Duodenal mucosa (tissue), 2 donors: ENCODE measurements around the gene DPP10.
"Not testable (repeated sequence)": the region's sequence is repeated elsewhere in the genome, so short reads cannot be mapped to it uniquely, and the experiment has no call there.

Experiments used
- H3K27ac ChIP-seq: one replicate; pipeline ENCODE4 v1.7.0; 2013; ENCODE audit warnings: low read depth, low read length
- H3K27me3 ChIP-seq, 2 donors: one replicate each; pipeline ENCODE4 v1.7.0; 2013; ENCODE audit warnings: low read length in 2 of 2, control low read depth in 1 of 2; ENCODE audit not compliant: insufficient read depth in 2 of 2, control insufficient read depth in 1 of 2
- H3K36me3 ChIP-seq, 2 donors: one replicate each; pipeline ENCODE4 v1.7.0; 2013; ENCODE audit warnings: low read length in 2 of 2, control low read depth in 1 of 2; ENCODE audit not compliant: insufficient read depth in 2 of 2, control insufficient read depth in 1 of 2
- H3K4me1 ChIP-seq, 2 donors: one replicate each; pipeline ENCODE4 v1.7.0; 2013; ENCODE audit warnings: low read length in 2 of 2, control low read depth in 1 of 2; ENCODE audit not compliant: insufficient read depth in 2 of 2, control insufficient read depth in 1 of 2
- H3K4me3 ChIP-seq, 2 donors: one replicate each; pipeline ENCODE4 v1.7.0; 2013; ENCODE audit warnings: low read length in 2 of 2, low read depth in 1 of 2
- H3K9ac ChIP-seq, 2 donors: one replicate each; pipeline ENCODE4 v1.7.0; 2013; ENCODE audit warnings: low read length in 2 of 2, low read depth in 1 of 2
- H3K9me3 ChIP-seq, 2 donors: one replicate each; pipeline ENCODE4 v1.7.0; 2013; ENCODE audit warnings: low read length in 2 of 2, control low read depth in 1 of 2; ENCODE audit not compliant: control insufficient read depth in 1 of 2

DPP10 gene

DNA sequence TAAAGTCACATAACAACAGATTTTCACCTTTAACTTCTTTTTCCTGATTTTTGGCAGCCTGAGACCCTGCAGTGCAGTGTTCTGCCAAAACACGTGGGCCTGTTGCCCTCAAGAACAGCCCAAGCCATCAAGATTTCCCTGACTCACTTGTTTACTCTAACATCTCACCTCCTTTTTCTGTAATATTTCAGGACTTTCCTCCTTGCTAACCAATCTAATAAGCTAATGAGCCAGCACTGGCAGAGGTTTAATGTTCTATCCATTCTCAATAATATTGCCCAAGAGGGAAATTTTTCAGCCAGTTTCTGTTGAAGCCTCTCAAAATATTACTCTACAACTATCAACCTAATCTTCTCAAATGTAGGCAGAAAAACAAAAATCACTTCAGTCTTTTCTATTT, 635.2 kb downstream of the DPP10 start:
- H3K27ac ChIP-seq = no peak overlapping the region
- H3K4me1 ChIP-seq = no peaks in the 10 kb centered on the region
- no peaks in the 10 kb centered on the region for H3K9me3 ChIP-seq
- H3K9ac ChIP-seq = no peak overlapping the region
- H3K36me3 ChIP-seq = no peaks in the 10 kb centered on the region
- no peak overlapping the region for H3K4me3 ChIP-seq
- no peaks in the 10 kb centered on the region for H3K27me3 ChIP-seq

DNA sequence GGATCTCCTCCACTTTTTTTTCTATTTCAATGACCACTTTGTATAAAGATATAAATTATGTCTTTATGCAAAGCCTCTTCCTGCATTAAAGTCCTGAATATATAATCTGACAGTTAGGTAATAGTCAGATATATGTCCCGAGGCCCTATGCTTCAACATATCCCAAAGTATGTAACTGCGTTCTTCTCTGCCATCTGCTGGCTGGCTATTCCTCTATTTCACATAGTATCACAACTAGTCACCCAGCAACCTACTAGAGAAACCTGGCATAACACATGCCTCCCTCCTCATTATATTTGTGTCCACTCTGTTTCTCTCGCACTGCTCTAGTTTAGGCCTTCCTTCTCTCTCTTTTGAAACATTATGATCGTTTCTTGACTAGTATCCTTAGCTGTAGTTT, 640.8 kb downstream of the DPP10 start:
- Histone ChIP-seq H3K4me1 (no peaks in the 10 kb centered on the region), H3K27me3 (no peaks in the 10 kb centered on the region), H3K27ac (no peak overlapping the region), H3K4me3 (no peak overlapping the region), H3K36me3 (no peaks in the 10 kb centered on the region), H3K9ac (no peak overlapping the region), H3K9me3 (no peaks in the 10 kb centered on the region)

DNA sequence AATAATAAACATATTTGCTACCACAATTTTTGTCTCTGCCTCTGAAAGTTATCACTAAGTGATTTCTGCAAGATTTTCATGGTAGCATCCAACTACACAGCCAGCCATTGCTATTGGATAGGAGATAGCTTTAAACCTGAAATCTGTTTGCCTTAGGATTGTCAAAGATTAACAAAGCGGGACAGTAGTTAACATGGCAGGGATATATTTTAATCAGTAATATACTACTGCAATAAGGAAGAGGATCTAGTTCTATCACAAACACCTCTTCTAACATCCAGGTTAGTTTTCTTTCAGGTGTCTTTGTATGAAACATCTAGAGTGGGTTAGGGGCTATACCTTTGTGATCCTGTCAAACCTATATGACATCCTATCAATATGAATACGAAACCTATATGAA, 641.3 kb downstream of the DPP10 start:
- Histone ChIP-seq H3K27me3 (no peaks in the 10 kb centered on the region), H3K27ac (no peak overlapping the region), H3K36me3 (no peaks in the 10 kb centered on the region), H3K4me3 (no peak overlapping the region), H3K9me3 (no peaks in the 10 kb centered on the region), H3K9ac (no peak overlapping the region), H3K4me1 (no peaks in the 10 kb centered on the region)

DNA sequence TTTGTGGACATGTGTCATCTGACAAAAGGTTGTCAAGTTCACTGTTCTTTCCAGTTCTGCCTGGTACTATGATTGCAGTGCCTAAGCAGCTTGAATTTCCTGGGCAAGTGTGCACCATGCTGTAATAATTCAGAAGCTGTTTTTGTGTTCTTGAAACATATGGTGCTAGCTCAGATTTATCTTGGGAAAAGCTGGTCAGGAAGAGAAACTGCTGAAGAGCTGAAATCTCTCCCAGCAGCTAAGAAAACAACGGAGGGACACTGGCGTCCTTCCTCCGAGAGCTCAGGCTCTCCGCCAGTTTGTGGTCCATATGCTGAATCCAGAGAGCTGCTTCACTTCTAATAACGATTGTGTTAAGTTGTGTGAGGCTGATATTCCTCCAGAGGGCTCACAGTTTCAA, 642.0 kb downstream of the DPP10 start:
- Histone ChIP-seq H3K9ac (no peak overlapping the region), H3K9me3 (peaks cover 0 to 3% of the 10 kb centered on the region in 2 donors), H3K27ac (no peak overlapping the region), H3K36me3 (no peaks in the 10 kb centered on the region), H3K4me1 (no peaks in the 10 kb centered on the region), H3K27me3 (no peaks in the 10 kb centered on the region), H3K4me3 (no peak overlapping the region)

DNA sequence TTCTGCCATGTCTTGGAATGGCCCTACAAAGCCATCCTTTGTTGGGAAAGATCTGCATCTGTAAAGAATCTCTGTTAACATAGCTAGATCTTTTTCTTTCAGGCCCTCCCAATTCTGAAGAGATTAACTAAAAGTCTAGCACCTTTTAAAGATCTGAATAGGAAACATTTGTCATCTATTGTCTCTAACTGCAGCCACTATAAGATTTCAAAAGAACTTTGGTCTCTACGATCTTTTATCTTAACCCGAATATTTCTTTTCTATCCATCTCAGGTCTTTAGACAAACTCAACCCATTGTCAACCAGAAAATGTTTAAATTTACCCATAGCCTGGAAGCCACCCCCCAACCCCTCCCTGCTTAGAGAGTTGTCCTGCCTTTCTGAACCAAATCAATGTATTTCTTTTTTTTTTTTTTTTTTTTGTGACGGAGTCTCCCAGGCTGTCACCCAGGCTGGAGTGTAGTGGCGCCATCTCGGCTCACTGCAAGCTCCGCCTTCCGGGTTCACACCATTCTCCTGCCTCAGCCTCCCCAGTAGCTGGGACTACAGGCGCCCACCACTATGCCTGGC, 643.7 kb downstream of the DPP10 start:
- not testable (repeated sequence) for H3K36me3 ChIP-seq, H3K27me3 ChIP-seq, H3K4me3 ChIP-seq, H3K9me3 ChIP-seq, H3K4me1 ChIP-seq, H3K9ac ChIP-seq, H3K27ac ChIP-seq

DNA sequence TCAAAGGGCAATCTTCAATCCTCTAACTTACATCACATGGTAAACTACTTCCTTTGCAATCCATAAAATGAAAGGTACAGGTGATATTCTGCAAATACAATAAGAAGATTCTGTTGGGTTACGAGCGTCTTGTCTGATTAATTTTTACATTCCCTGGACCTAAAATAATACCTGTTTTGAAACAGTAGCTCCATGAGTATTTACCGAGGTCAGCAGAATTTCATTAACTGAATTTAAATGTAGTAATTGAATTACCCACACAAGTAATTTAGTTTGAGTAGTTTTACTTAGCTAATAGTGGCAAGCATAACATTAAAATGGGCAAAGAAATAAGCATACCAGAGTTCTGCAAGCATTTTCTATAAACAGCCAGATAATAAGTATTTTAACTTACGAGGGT, 652.0 kb downstream of the DPP10 start:
- no peaks in the 10 kb centered on the region for H3K4me1 ChIP-seq
- no peaks in the 10 kb centered on the region for H3K27me3 ChIP-seq
- no peak overlapping the region for H3K9ac ChIP-seq
- H3K4me3 ChIP-seq = no peak overlapping the region
- no peak overlapping the region for H3K27ac ChIP-seq
- H3K9me3 ChIP-seq = no peaks in the 10 kb centered on the region
- H3K36me3 ChIP-seq = no peaks in the 10 kb centered on the region

DNA sequence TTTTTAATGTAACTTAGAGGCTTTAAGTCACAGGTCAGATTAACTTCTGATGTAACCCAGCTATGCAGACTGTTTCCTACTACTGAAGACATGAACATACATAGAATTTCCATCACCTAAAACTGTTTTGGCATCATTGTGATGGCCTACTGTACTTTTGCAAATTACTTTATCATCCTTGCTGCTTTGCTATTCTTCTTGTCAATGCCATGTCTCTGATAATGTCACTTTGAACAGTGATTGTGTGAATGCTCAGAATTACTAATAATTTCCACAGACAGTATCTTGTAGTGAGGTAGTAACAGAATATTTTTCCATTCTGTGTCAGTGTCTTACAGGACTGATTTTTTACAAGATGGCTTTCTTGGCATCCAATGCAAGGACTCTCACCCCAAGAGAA, 663.5 kb downstream of the DPP10 start:
- Histone ChIP-seq H3K27me3 (no peaks in the 10 kb centered on the region), H3K4me3 (no peak overlapping the region), H3K9ac (no peak overlapping the region), H3K27ac (no peak overlapping the region), H3K4me1 (no peaks in the 10 kb centered on the region), H3K36me3 (no peaks in the 10 kb centered on the region), H3K9me3 (no peaks in the 10 kb centered on the region)

DNA sequence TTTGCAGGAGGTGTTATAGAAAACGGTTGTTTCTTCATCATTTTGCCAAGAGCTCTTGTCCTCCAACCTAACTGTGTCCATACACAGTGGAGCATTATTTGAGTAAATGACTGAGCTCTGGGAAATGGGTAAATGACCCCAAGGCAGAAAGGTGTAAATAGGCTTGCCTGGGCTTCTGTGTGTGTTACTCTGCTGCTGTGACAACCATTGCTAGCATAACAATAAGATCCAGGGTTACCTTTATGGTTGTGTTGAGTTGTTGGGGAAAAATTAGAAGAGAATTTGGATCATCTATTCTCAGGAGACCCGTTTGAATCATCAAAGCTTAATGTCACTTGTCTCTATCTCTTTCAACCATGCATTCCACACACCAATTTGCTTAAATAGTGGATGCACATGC, 672.7 kb downstream of the DPP10 start:
- no peaks in the 10 kb centered on the region for H3K36me3 ChIP-seq
- no peak overlapping the region for H3K27ac ChIP-seq
- H3K9me3 ChIP-seq = no peaks in the 10 kb centered on the region
- no peaks in the 10 kb centered on the region for H3K27me3 ChIP-seq
- H3K4me3 ChIP-seq = no peak overlapping the region
- H3K4me1 ChIP-seq = no peaks in the 10 kb centered on the region
- no peak overlapping the region for H3K9ac ChIP-seq

DNA sequence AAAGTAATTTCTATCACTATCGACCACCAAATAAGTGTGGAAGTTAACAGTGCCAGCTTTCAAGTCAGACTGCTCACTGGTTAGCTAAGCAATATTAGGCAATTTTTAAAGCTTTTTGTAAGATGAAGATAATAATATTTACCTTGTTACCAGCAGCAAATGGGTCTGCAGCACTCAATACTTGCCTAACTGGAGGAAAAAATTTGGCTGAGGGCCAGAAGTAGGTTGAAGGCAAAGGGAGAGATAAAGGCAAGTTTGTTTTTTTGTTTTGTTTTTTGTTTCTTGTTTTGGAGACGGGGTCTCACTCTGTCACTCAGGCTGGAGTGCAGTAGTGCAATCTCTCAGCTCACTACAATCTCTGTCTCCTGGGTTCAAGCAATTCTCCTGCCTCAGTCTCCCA, 675.9 kb downstream of the DPP10 start:
- no peak overlapping the region for H3K27ac ChIP-seq
- H3K9ac ChIP-seq = no peak overlapping the region
- no peaks in the 10 kb centered on the region for H3K36me3 ChIP-seq
- no peaks in the 10 kb centered on the region for H3K9me3 ChIP-seq
- H3K4me3 ChIP-seq = no peak overlapping the region
- H3K27me3 ChIP-seq = no peaks in the 10 kb centered on the region
- no peaks in the 10 kb centered on the region for H3K4me1 ChIP-seq

DNA sequence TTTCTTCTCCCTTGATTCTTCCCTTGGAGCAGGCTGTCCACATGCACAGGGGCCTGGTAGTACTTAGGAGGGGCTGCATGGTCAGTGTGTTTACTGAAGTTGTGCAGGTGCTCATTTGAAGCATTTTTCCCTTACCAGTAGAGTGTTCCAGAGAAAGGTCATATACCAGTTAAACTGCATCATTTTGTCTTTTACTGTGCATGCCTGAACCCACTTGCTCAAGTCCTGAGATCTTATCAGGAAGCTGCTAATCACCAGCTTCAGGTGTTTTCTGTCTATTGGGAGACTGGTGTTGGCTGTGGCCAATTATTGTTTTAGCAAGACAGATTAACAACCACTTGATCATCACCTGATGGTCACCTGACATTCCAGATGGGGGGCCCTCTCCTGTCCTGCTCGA, 676.6 kb downstream of the DPP10 start:
- Histone ChIP-seq H3K4me1 (no peaks in the 10 kb centered on the region), H3K27ac (no peak overlapping the region), H3K27me3 (no peaks in the 10 kb centered on the region), H3K36me3 (no peaks in the 10 kb centered on the region), H3K4me3 (no peak overlapping the region), H3K9ac (no peak overlapping the region), H3K9me3 (no peaks in the 10 kb centered on the region)

DNA sequence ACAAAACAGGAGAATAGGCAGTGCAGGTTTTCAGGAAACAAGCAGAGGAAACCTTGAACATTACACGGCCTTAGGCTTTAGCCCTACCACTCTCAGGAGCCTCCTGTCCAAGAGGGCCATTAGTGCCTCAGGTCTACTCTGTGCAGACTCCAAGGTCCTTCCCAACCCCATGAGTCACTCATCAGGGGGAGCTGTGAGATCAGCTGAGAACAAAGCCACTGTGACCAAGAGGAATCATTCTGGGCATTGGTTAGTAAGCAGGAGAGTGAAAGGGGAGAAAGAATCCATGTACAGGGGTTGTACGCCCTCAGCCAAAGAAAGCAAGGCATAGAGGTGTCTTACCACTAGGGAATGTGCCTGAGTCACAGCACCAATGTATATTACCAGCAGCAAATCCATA, 680.3 kb downstream of the DPP10 start:
- no peaks in the 10 kb centered on the region for H3K36me3 ChIP-seq
- H3K27me3 ChIP-seq = no peaks in the 10 kb centered on the region
- H3K9ac ChIP-seq = no peak overlapping the region
- H3K9me3 ChIP-seq = no peaks in the 10 kb centered on the region
- no peaks in the 10 kb centered on the region for H3K4me1 ChIP-seq
- H3K27ac ChIP-seq = no peak overlapping the region
- H3K4me3 ChIP-seq = no peak overlapping the region
